Measurements from ENCODE around the gene KDM1A. TPM values are rescaled to one million over a fixed set of nuclear protein-coding genes. Genes with fewer than 3 reads are reported as not detected.
A peak's percentile ranks its signal among the peaks of the same experiment; 100 is the strongest.

KDM1A gene
- total and polyA plus RNA-seq, 9 of the 15 experiments (the other 6 are each of a cell fraction or from before 2014, with no cell fraction given): 59.2 to 181 (median 168) TPM

GRCh38 chr1:23118407-23118806 lies 99.1 kb downstream of the KDM1A start:
- BruUV-seq (replicated peaks): no TSS peak
- Histone ChIP-seq H3K36me3 (ENCODE audit: control insufficient read depth, insufficient read depth, low read length) (no peaks in the 10 kb centered on the region), H3K4me1 (replicated peaks in 1 of 2; ENCODE audit: control insufficient read depth in 2 of 2, insufficient read depth in 2 of 2, low read length in 2 of 2) (peaks cover 32 to 54% of the 10 kb centered on the region in 2 experiments), H3K9me3 (replicated peaks; ENCODE audit: control insufficient read depth, insufficient read depth, low read depth, low read length) (no peaks in the 10 kb centered on the region), H3K9ac (ENCODE audit: insufficient read depth in 1 of 2, low read depth in 2 of 2, low read length in 2 of 2) (peak overlapping the region in 1 of 2 experiments; percentile 86; a peak in 2 of 4 replicates), H4K20me1 (replicated peaks; ENCODE audit: control insufficient read depth, insufficient read depth, low read length) (no peaks in the 10 kb centered on the region), H3K79me2 (ENCODE audit: control insufficient read depth, insufficient read depth, low read length) (peaks cover 77% of the 10 kb centered on the region), H3K9me1 (ENCODE audit: control insufficient read depth, insufficient read depth, low read length) (no peaks in the 10 kb centered on the region), H2AFZ (ENCODE audit: low read depth, low read length) (peak overlapping the region; percentile 40; the same call in 1 of the 2 replicates), H3K4me3 (no peak overlapping the region), H3K27me3 (ENCODE audit: control insufficient read depth in 2 of 2, insufficient read depth in 2 of 2, low read length in 2 of 2) (no peaks in the 10 kb centered on the region), H3K4me2 (ENCODE audit: insufficient read depth, low read length) (peak overlapping the region; percentile 87; the same call in 1 of the 2 replicates), H3K27ac (ENCODE audit: extremely low read depth, low read depth, low read length) (peak overlapping the region; percentile 87; the same call in 2 of the 3 replicates)
- intact Hi-C loops (cut with micrococcal nuclease): no loop called here
- CTCF ChIA-PET (ENCODE audit: low intra/inter-chr PET ratio): no interaction called here
- POLR2A ChIA-PET: interaction anchor here (0.8 to 5.2 kb wide), 4 partner anchors 8 to 383 kb away, joined by 4 to 25 read pairs (median 5); no protein-coding TSS in a partner anchor
- TF ChIP-seq ADNP (tag; IDR thresholded peaks at IDR 0.05) (no peak), ZNF121 (CRISPR knock-in tag; conservative IDR thresholded peaks at IDR 0.05) (no peak)
- no peak for FAIRE-seq
- DNase-seq (ENCODE audit: extremely low read depth in 1 of 4, low spot score in 3 of 4): no peak
- in situ Hi-C loops (cut with MboI): no loop called here
- no peak for ATAC-seq

GRCh38 chr1:23118957-23119792 lies 99.9 kb downstream of the KDM1A start:
- Histone ChIP-seq H4K20me1 (replicated peaks; ENCODE audit: control insufficient read depth, insufficient read depth, low read length) (no peaks in the 10 kb centered on the region), H3K79me2 (ENCODE audit: control insufficient read depth, insufficient read depth, low read length) (peaks cover 73% of the 10 kb centered on the region), H3K9ac (ENCODE audit: insufficient read depth in 1 of 2, low read depth in 2 of 2, low read length in 2 of 2) (peak overlapping the region in 1 of 2 experiments; percentile 86; a peak in 2 of 4 replicates), H3K36me3 (ENCODE audit: control insufficient read depth, insufficient read depth, low read length) (no peaks in the 10 kb centered on the region), H2AFZ (ENCODE audit: low read depth, low read length) (peak overlapping the region; percentile 84), H3K4me1 (replicated peaks in 1 of 2; ENCODE audit: control insufficient read depth in 2 of 2, insufficient read depth in 2 of 2, low read length in 2 of 2) (peaks cover 28 to 48% of the 10 kb centered on the region in 2 experiments), H3K4me3 (peak overlapping the region; percentile 35), H3K4me2 (ENCODE audit: insufficient read depth, low read length) (peak overlapping the region; percentile 87), H3K9me3 (replicated peaks; ENCODE audit: control insufficient read depth, insufficient read depth, low read depth, low read length) (no peaks in the 10 kb centered on the region), H3K27me3 (ENCODE audit: control insufficient read depth in 2 of 2, insufficient read depth in 2 of 2, low read length in 2 of 2) (no peaks in the 10 kb centered on the region), H3K27ac (ENCODE audit: extremely low read depth, low read depth, low read length) (peak overlapping the region; percentile 87), H3K9me1 (ENCODE audit: control insufficient read depth, insufficient read depth, low read length) (no peaks in the 10 kb centered on the region)
- peak in 1 of 4 experiments; percentile 46 for DNase-seq (ENCODE audit: extremely low read depth in 1 of 4, low spot score in 3 of 4)
- no peak for FAIRE-seq
- intact Hi-C loops (cut with micrococcal nuclease): no loop called here
- ChIA-PET CTCF (ENCODE audit: low intra/inter-chr PET ratio) (no interaction called here), POLR2A (interaction anchor here (0.8 to 5.2 kb wide), 10 partner anchors 9 to 383 kb away, joined by 3 to 25 read pairs (median 4); partner anchors contain the start of gene LUZP1)
- in situ Hi-C loops (cut with MboI): no loop called here
- WGBS (ENCODE audit: insufficient coverage, low coverage, missing lambda C conversion rate): 7% methylated on average over 8 of the region's 8 CpGs
- ATAC-seq: peak; percentile 39
- BruUV-seq (replicated peaks): no TSS peak
- TF ChIP-seq FOXM1 (IDR thresholded peaks at IDR 0.05; ENCODE audit: low read depth) (peak; percentile 56; the same call in 1 of the 2 replicates), FOXM1 (CRISPR knock-in tag; IDR thresholded peaks at IDR 0.05; ENCODE audit: low read depth) (no peak), SRSF7 (optimal IDR thresholded peaks at IDR 0.05; ENCODE audit: low read depth, low read length) (no peak), DPF2 (IDR thresholded peaks at IDR 0.05) (peak; percentile 53; the same call in 1 of the 2 replicates), E2F8 (IDR thresholded peaks at IDR 0.05; ENCODE audit: low read depth, partially characterized antibody) (no peak), KLF10 (CRISPR knock-in tag; IDR thresholded peaks at IDR 0.05) (no peak), MCM2 (IDR thresholded peaks at IDR 0.05; ENCODE audit: low read depth) (no peak), NFE2 (IDR thresholded peaks at IDR 0.05; ENCODE audit: low read depth) (0 out of 2 replicates have a peak, but pooled peaks have one; percentile 1), GABPB1 (CRISPR knock-in tag; IDR thresholded peaks at IDR 0.05) (0 out of 2 replicates have a peak, but pooled peaks have one; percentile 22), KHSRP (IDR thresholded peaks at IDR 0.05) (no peak), POLR2AphosphoS2 (IDR thresholded peaks at IDR 0.05; ENCODE audit: low read length) (no peak), ZNF644 (tag; IDR thresholded peaks at IDR 0.05; ENCODE audit: low read depth) (peak; percentile 65; the same call in 1 of the 2 replicates)

Data from K562 (cell line).